Smooth muscle cell (in vitro differentiated cells): ENCODE measurements around the gene MCC. TPM values are rescaled to one million over a fixed set of nuclear protein-coding genes. Genes with fewer than 3 reads are reported as not detected.
A peak's percentile ranks its signal among the peaks of the same experiment; 100 is the strongest.

Experiments used
- DNase-seq: peaks from one replicate; lab custom pipeline; 2025; ENCODE audit not compliant: unreplicated experiment; lab: John Stamatoyannopoulos, UW
- H2AFZ ChIP-seq: fragments of 200-600 bp; sonication (generic); 2 replicates; pipeline ENCODE4 v1.6.0; 2016; ENCODE audit warnings: antibody characterized with exemption, low read depth, mild to moderate bottlenecking
- H3F3A ChIP-seq: fragments of 200-600 bp; sonication (generic); 2 replicates; pipeline ENCODE4 v1.6.0; 2017; ENCODE audit warnings: antibody characterized with exemption, low read depth
- H3K27ac ChIP-seq: fragments of 200-600 bp; sonication (generic); 2 replicates; pipeline ENCODE4 v1.5.1; 2016; ENCODE audit warnings: low read depth, mild to moderate bottlenecking
- H3K27me3 ChIP-seq: fragments of 200-600 bp; sonication (generic); 2 replicates; pipeline ENCODE4 v1.6.1; 2016; ENCODE audit warnings: low read depth, mild to moderate bottlenecking
- H3K36me3 ChIP-seq: fragments of 200-600 bp; sonication (generic); 2 replicates; pipeline ENCODE4 v1.5.1; 2016; ENCODE audit warnings: low read depth
- H3K4me1 ChIP-seq: fragments of 200-600 bp; sonication (generic); 2 replicates; pipeline ENCODE4 v1.5.1; 2016; ENCODE audit warnings: low read depth
- H3K4me2 ChIP-seq: fragments of 200-600 bp; sonication (generic); 2 replicates; pipeline ENCODE4 v1.6.0; 2016; ENCODE audit warnings: mild to moderate bottlenecking
- H3K4me3 ChIP-seq: fragments of 200-600 bp; sonication (generic); 2 replicates; pipeline ENCODE4 v1.5.1; 2016; ENCODE audit warnings: mild to moderate bottlenecking
- H3K79me2 ChIP-seq: fragments of 200-600 bp; sonication (generic); 2 replicates; pipeline ENCODE4 v1.6.0; 2016; ENCODE audit warnings: low read depth, mild to moderate bottlenecking
- H3K9ac ChIP-seq: fragments of 200-600 bp; sonication (generic); 2 replicates; pipeline ENCODE4 v1.6.0; 2016; ENCODE audit warnings: low read depth
- H3K9me3 ChIP-seq: fragments of 200-600 bp; sonication (generic); replicated peaks from 2 replicates; pipeline ENCODE4 v1.5.1; 2016; ENCODE audit warnings: low read depth
- H4K20me1 ChIP-seq: fragments of 200-600 bp; sonication (generic); 2 replicates; pipeline ENCODE4 v1.6.0; 2016; ENCODE audit warnings: low read depth
- CTCF ChIP-seq: fragments of 200-600 bp; sonication (generic); IDR thresholded peaks from 2 replicates; pipeline ENCODE4 v1.5.1; 2017; ENCODE audit warnings: borderline replicate concordance, mild to moderate bottlenecking, antibody characterized with exemption; ENCODE audit not compliant: insufficient read depth, poor library complexity, severe bottlenecking
- WGBS: methylation state at CpG from one replicate; pipeline ENCODE4 v1.1.7; 2016; ENCODE audit warnings: low lambda C conversion rate; 5-methylcytosine and 5-hydroxymethylcytosine counted together
- polyA plus RNA-seq: library from polyadenylated mRNA; unstranded; fragments of >200 nt; fragmentation: Nextera tagmentation; extraction: Ambion mirVana; gene quantifications from 2 replicates; pipeline ENCODE4 v1.2.1, GENCODE V29; 2016
- total RNA-seq: library from RNA; depleted of rRNA; stranded (reverse); fragments of >200 nt; gene quantifications from 2 replicates; pipeline ENCODE4 v1.2.3, GENCODE V29; 2014

Gene MCC
- total and polyA plus RNA-seq, 2 experiments from 2014 or later = 5.8 to 19.2 TPM

- Histone ChIP-seq H2AFZ (peak within 1 kb of the TSS; percentile 98), H3F3A (no peaks in the 10 kb centered on the region), H3K9ac (peak within 1 kb of the TSS; percentile 75), H3K4me1 (peaks cover 24% of the 10 kb centered on the region), H3K27me3 (no peaks in the 10 kb centered on the region), H3K4me3 (peak within 1 kb of the TSS; percentile 89), H3K4me2 (peak within 1 kb of the TSS; percentile 84), H3K36me3 (no peaks in the 10 kb centered on the region), H3K9me3 (no peaks in the 10 kb centered on the region), H4K20me1 (peaks cover 40% of the 10 kb centered on the region), H3K27ac (peak within 1 kb of the TSS; percentile 63), H3K79me2 (peaks cover 47% of the 10 kb centered on the region)
- 1% methylated on average over 70 of the region's 75 CpGs for WGBS
- DNase-seq = peak; percentile 50
- TF ChIP-seq CTCF = no peak
Observed at GRCh38 chr5:112976432-112977309, 511.6 kb downstream of the MCC start, which contains the start of gene DCP2. DCP2 (plus strand) TSS chr5:112976798; CDS start chr5:112976934, 136 bp downstream.

DNA sequence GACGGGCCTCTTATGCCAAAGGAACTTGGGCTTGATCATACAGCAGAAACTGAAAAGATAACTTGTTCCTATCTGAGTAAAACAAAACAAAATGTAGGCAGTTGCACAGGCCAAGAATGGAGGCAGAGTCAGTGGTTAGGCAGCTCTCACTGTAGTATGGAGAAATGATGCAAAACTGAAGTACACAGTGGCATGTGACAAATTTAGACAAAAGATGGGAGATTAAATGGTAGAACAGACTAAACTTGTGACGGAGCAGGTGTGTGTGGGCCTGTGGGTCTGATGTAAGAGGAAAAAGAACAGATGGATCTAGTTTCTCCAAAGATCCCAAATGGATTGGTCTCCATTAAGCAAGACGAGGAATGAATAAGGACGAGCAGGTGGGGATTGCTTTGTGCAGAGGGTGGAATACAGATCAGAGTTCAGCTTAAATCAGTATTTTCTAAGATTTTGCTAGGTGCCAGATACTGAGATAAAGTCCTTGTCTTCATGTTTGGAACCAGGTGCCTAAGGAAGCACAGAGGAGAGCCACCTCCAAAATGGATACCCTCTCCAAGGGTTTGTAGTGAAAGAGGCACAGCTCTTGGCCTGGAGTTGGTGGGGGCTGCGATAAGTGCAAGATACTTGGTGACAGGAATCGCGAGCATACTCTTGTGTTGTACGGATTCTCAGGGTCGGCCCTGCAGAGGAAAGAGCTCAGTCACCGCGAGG, 512.4 kb downstream of the MCC start:
- peaks cover 39% of the 10 kb centered on the region for H3K79me2 ChIP-seq
- no peaks in the 10 kb centered on the region for H3K36me3 ChIP-seq
- H3K4me2 ChIP-seq = peak overlapping the region; percentile 84
- H3F3A ChIP-seq = no peaks in the 10 kb centered on the region
- no peaks in the 10 kb centered on the region for H3K9me3 ChIP-seq
- H3K27me3 ChIP-seq = no peaks in the 10 kb centered on the region
- peak overlapping the region; percentile 36 for H3K9ac ChIP-seq
- H3K27ac ChIP-seq = no peak overlapping the region
- H3K4me3 ChIP-seq = peak overlapping the region; percentile 89
- WGBS = 38% methylated on average over 11 of the region's 11 CpGs
- peaks cover 33% of the 10 kb centered on the region for H4K20me1 ChIP-seq
- no peak for DNase-seq
- no peak for TF ChIP-seq CTCF
- peak overlapping the region; percentile 98 for H2AFZ ChIP-seq
- peaks cover 24% of the 10 kb centered on the region for H3K4me1 ChIP-seq

GRCh38 chr5:112974901-112975300, 513.4 kb downstream of the MCC start:
- Histone ChIP-seq H4K20me1 (peaks cover 23% of the 10 kb centered on the region), H3K36me3 (no peaks in the 10 kb centered on the region), H3K4me3 (no peak overlapping the region), H3K9ac (no peak overlapping the region), H2AFZ (peak overlapping the region; percentile 98), H3K27ac (no peak overlapping the region), H3K27me3 (no peaks in the 10 kb centered on the region), H3K9me3 (no peaks in the 10 kb centered on the region), H3K79me2 (peaks cover 30% of the 10 kb centered on the region), H3F3A (no peaks in the 10 kb centered on the region), H3K4me1 (peaks cover 22% of the 10 kb centered on the region), H3K4me2 (no peak overlapping the region)
- no peak for DNase-seq
- no peak for TF ChIP-seq CTCF
- 88% methylated on average over 1 of the region's 1 CpG for WGBS
